SK-MEL-5 (cell line): Measurements from ENCODE around the gene CCDC85C. TPM values are rescaled to one million over a fixed set of nuclear protein-coding genes. Genes with fewer than 3 reads are reported as not detected.

Experiments used
- DNase-seq: peaks from one replicate; pipeline ENCODE4 v3.0.0-alpha.2; 2016; ENCODE audit warnings: low read depth, low spot score
- in situ Hi-C: cut with HindIII; loops from 2 replicates; pipeline ENCODE4 v1.10.0; 2016; ENCODE audit warnings: low sequenced_read_pairs, high pct_unique_total_duplicates, low pct_unique_long_range_greater_than_20kb
- total RNA-seq: library from RNA; depleted of rRNA; stranded (reverse); fragments of >200 nt; shearing (Covaris generic); gene quantifications from 2 replicates; pipeline ENCODE4 v1.2.3, GENCODE V29; 2014

The CCDC85C gene
- total RNA-seq, 1 experiment from 2014 or later: 10.8 TPM

- DNase-seq: no peak
- in situ Hi-C loops: no loop called here
Measured at GRCh38 chr14:99516156-99516870, 87.7 kb downstream of the CCDC85C start.

- no peak for DNase-seq
- in situ Hi-C loops: no loop called here
Measured at GRCh38 chr14:99515301-99516155, 88.5 kb downstream of the CCDC85C start.

GRCh38 chr14:99514552-99515300 lies 89.3 kb downstream of the CCDC85C start:
- no peak for DNase-seq
- in situ Hi-C loops: no loop called here

- in situ Hi-C loops: no loop called here
- DNase-seq: no peak
Measured at GRCh38 chr14:99513946-99514551, 90.0 kb downstream of the CCDC85C start.

- in situ Hi-C loops: no loop called here
- DNase-seq: no peak
Measured at GRCh38 chr14:99513183-99513694, 90.8 kb downstream of the CCDC85C start.

- in situ Hi-C loops: no loop called here
- DNase-seq: no peak
Measured at GRCh38 chr14:99512571-99513182, 91.3 kb downstream of the CCDC85C start.

- in situ Hi-C loops: no loop called here
- DNase-seq: no peak
Measured at GRCh38 chr14:99512110-99512449, 91.9 kb downstream of the CCDC85C start.

- DNase-seq: peak; percentile 47
- in situ Hi-C loops: no loop called here
Measured at GRCh38 chr14:99511421-99512109, 92.4 kb downstream of the CCDC85C start.

- no peak for DNase-seq
- in situ Hi-C loops: no loop called here
Measured at GRCh38 chr14:99510556-99511139, 93.4 kb downstream of the CCDC85C start.

GRCh38 chr14:99509871-99510555 lies 94.0 kb downstream of the CCDC85C start:
- in situ Hi-C loops: no loop called here
- no peak for DNase-seq

GRCh38 chr14:99508896-99509629 lies 94.9 kb downstream of the CCDC85C start:
- in situ Hi-C loops: no loop called here
- DNase-seq: no peak

GRCh38 chr14:99507860-99508640 lies 96.0 kb downstream of the CCDC85C start:
- in situ Hi-C loops: no loop called here
- no peak for DNase-seq

- in situ Hi-C loops: no loop called here
- no peak for DNase-seq
Measured at GRCh38 chr14:99506276-99506675, 97.7 kb downstream of the CCDC85C start.

GRCh38 chr14:99505089-99505488 lies 98.9 kb downstream of the CCDC85C start:
- no peak for DNase-seq
- in situ Hi-C loops: no loop called here
